Liver (tissue), 9 donors: ENCODE measurements around the gene CHD9NB. TPM values are rescaled to one million over a fixed set of nuclear protein-coding genes. Genes with fewer than 3 reads are reported as not detected.

Source experiments
- DNase-seq: peaks from one replicate; pipeline ENCODE4 v3.0.0-alpha.2; 2017; ENCODE audit warnings: low spot score
- H3K27ac ChIP-seq, 2 donors: one replicate each; pipeline ENCODE4 v1.7.0; 2013; ENCODE audit warnings: inconsistent platforms in 2 of 2, low read length in 2 of 2, control low read depth in 1 of 2, low read depth in 1 of 2, mild to moderate bottlenecking in 1 of 2
- H3K27me3 ChIP-seq, 4 donors: one replicate each; pipeline versions ENCODE4 v1.6.1 to v1.7.0; 2013; ENCODE audit warnings: low read length in 3 of 4, inconsistent platforms in 1 of 4, mild to moderate bottlenecking in 1 of 4, moderate library complexity in 1 of 4; ENCODE audit not compliant: control insufficient read depth in 4 of 4, insufficient read depth in 4 of 4
- H3K36me3 ChIP-seq, 4 donors: one replicate each; pipeline versions ENCODE4 v1.6.1 to v1.7.0; 2013; ENCODE audit warnings: low read length in 3 of 4, mild to moderate bottlenecking in 3 of 4, low read depth in 1 of 4, moderate library complexity in 1 of 4; ENCODE audit not compliant: control insufficient read depth in 4 of 4, insufficient read depth in 3 of 4
- H3K4me1 ChIP-seq, 4 donors: one replicate each; pipeline versions ENCODE4 v1.6.1 to v1.7.0; 2013; ENCODE audit warnings: low read length in 3 of 4, mild to moderate bottlenecking in 3 of 4, moderate library complexity in 1 of 4; ENCODE audit not compliant: control insufficient read depth in 4 of 4, insufficient read depth in 4 of 4
- H3K4me3 ChIP-seq, 3 donors: one replicate each; pipeline versions ENCODE4 v1.6.1 to v1.7.0; 2013; ENCODE audit warnings: low read length in 3 of 3, control low read depth in 1 of 3, low read depth in 1 of 3, mild to moderate bottlenecking in 1 of 3
- H3K9ac ChIP-seq, 2 donors: one replicate each; pipeline ENCODE4 v1.7.0; 2013; ENCODE audit warnings: low read length in 2 of 2, mild to moderate bottlenecking in 2 of 2, moderate library complexity in 2 of 2, control low read depth in 1 of 2, low read depth in 1 of 2
- H3K9me3 ChIP-seq, 4 donors: one replicate each; pipeline versions ENCODE4 v1.6.1 to v1.7.0; 2013; ENCODE audit warnings: low read length in 3 of 4; ENCODE audit not compliant: control insufficient read depth in 4 of 4
- EGR1 ChIP-seq, 2 donors: IDR thresholded peaks; 2 replicates each; pipeline ENCODE4 v1.6.1; 2016 to 2018; ENCODE audit warnings: antibody characterized with exemption in 2 of 2, low read depth in 2 of 2
- FOXA1 ChIP-seq: IDR thresholded peaks from 2 replicates; pipeline ENCODE4 v1.6.1; 2016; ENCODE audit warnings: antibody characterized with exemption
- FOXA2 ChIP-seq: IDR thresholded peaks from 2 replicates; pipeline ENCODE4 v1.6.1; 2016; ENCODE audit warnings: antibody characterized with exemption
- GABPA ChIP-seq, 2 donors: IDR thresholded peaks in 1 of 2; conservative IDR thresholded peaks in 1 of 2; 2 replicates each; pipeline ENCODE4 v1.6.1; 2016; ENCODE audit warnings: antibody characterized with exemption in 2 of 2, mild to moderate bottlenecking in 1 of 2, moderate library complexity in 1 of 2
- HNF4A ChIP-seq, 2 donors: conservative IDR thresholded peaks; 2 replicates each; pipeline ENCODE4 v1.6.1; 2016; ENCODE audit warnings: antibody characterized with exemption in 2 of 2, mild to moderate bottlenecking in 2 of 2
- HNF4G ChIP-seq: IDR thresholded peaks from 2 replicates; pipeline ENCODE4 v1.6.1; 2016; ENCODE audit warnings: antibody characterized with exemption
- JUND ChIP-seq, 2 donors: IDR thresholded peaks; 2 replicates each; pipeline ENCODE4 v1.6.1; 2016; ENCODE audit warnings: antibody characterized with exemption in 2 of 2
- RAD21 ChIP-seq, 2 donors: IDR thresholded peaks; 2 replicates each; pipeline ENCODE4 v1.6.1; 2016; ENCODE audit warnings: antibody characterized with exemption in 2 of 2, mild to moderate bottlenecking in 2 of 2
- SP1 ChIP-seq: IDR thresholded peaks from 2 replicates; pipeline ENCODE4 v1.6.1; 2018; ENCODE audit warnings: antibody characterized with exemption, mild to moderate bottlenecking
- YY1 ChIP-seq: IDR thresholded peaks from 2 replicates; pipeline ENCODE4 v1.6.1; 2016; ENCODE audit warnings: antibody characterized with exemption, mild to moderate bottlenecking
- WGBS: extraction: QIAGEN DNeasy Blood & Tissue Kit; methylation state at CpG from one replicate; pipeline ENCODE4 v1.1.7; 2013; 5-methylcytosine and 5-hydroxymethylcytosine counted together
- polyA plus RNA-seq, 2 donors: library from polyadenylated mRNA; stranded (reverse) in 1 of 2; unstranded in 1 of 2; fragments of 200-250 nt in 1 of 2; fragments of >200 nt in 1 of 2; fragmentation: Nextera tagmentation in 1 of 2; extraction: Ambion mirVana in 1 of 2; gene quantifications; one replicate each; pipeline versions ENCODE4 v1.2.1 to v1.2.3, GENCODE V29; 2013 to 2015
- total RNA-seq, 2 donors: library from RNA; depleted of rRNA; stranded (reverse); fragments of >200 nt; gene quantifications; one replicate each; pipeline ENCODE4 v1.2.3, GENCODE V29; 2014
- TF ChIP-seq, protein P1 (sequence below): IDR thresholded peaks from 2 replicates; pipeline ENCODE4 v1.6.1; 2016; ENCODE audit warnings: antibody characterized with exemption
- TF ChIP-seq, protein P2 (sequence below): IDR thresholded peaks from 2 replicates; pipeline ENCODE4 v1.6.1; 2016; ENCODE audit warnings: antibody characterized with exemption
- TF ChIP-seq, protein P3 (sequence below): fragments of 150-350 bp; IDR thresholded peaks from 2 replicates; pipeline ENCODE4 v1.5.1; 2017; ENCODE audit warnings: improper control_type of control experiment, low read depth, low read length; ENCODE audit not compliant: missing input control
- TF ChIP-seq, protein P4 (sequence below): IDR thresholded peaks from 2 replicates; pipeline ENCODE4 v1.6.1; 2016; ENCODE audit warnings: antibody characterized with exemption
- donor health status: healthy.
- donor health status: healthy.
- donor health status: healthy.
- donor health status: healthy.
- donor health status: healthy.

The CHD9NB gene
- total and polyA plus RNA-seq, 4 donors, result 0.05 to 0.42 (median 0.18) TPM; not detected in 1

DNA sequence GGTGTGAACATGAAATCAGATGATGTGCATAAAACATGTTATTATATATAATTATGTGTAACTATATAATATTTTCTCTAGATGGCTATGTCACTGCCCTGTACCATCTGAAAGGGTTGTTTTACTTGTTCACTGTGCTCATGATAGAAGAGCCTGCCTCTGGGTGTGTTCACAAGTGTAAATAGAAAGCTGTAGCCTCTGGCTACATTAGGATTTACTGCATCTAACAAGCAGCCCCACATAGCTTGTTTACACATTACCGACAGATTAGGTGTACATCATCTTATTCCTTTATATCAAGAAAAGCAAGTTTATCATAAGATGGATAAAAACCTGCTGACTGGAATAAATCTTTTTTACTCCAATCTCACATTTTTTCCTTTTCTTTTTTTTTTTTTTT, 48.2 kb upstream of the CHD9NB start:
- Histone ChIP-seq H3K9ac (no peak overlapping the region), H3K4me1 (peaks cover 3 to 19% (median 13%) of the 10 kb centered on the region in 4 donors), H3K36me3 (no peaks in the 10 kb centered on the region), H3K27ac (no peak overlapping the region), H3K4me3 (no peak overlapping the region), H3K9me3 (no peaks in the 10 kb centered on the region), H3K27me3 (no peaks in the 10 kb centered on the region)
- 89% methylated on average over 1 of the region's 1 CpG for WGBS
- TF ChIP-seq, protein P1, sequence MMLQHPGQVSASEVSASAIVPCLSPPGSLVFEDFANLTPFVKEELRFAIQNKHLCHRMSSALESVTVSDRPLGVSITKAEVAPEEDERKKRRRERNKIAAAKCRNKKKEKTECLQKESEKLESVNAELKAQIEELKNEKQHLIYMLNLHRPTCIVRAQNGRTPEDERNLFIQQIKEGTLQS, result no peak
- TF ChIP-seq FOXA2 (no peak), EGR1 (IDR thresholded peaks at IDR 0.05; ENCODE audit: low read depth in 2 of 2) (no peak), YY1 (no peak), HNF4A (conservative IDR thresholded peaks at IDR 0.05) (no peak), GABPA (IDR thresholded peaks at IDR 0.05 in 1 of 2, conservative IDR thresholded peaks at IDR 0.05 in 1 of 2) (no peak), RAD21 (IDR thresholded peaks at IDR 0.05) (no peak), SP1 (no peak), HNF4G (no peak), JUND (IDR thresholded peaks at IDR 0.05) (no peak), FOXA1 (no peak)
- TF ChIP-seq, protein P2, sequence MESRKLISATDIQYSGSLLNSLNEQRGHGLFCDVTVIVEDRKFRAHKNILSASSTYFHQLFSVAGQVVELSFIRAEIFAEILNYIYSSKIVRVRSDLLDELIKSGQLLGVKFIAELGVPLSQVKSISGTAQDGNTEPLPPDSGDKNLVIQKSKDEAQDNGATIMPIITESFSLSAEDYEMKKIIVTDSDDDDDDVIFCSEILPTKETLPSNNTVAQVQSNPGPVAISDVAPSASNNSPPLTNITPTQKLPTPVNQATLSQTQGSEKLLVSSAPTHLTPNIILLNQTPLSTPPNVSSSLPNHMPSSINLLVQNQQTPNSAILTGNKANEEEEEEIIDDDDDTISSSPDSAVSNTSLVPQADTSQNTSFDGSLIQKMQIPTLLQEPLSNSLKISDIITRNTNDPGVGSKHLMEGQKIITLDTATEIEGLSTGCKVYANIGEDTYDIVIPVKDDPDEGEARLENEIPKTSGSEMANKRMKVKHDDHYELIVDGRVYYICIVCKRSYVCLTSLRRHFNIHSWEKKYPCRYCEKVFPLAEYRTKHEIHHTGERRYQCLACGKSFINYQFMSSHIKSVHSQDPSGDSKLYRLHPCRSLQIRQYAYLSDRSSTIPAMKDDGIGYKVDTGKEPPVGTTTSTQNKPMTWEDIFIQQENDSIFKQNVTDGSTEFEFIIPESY, result no peak
- TF ChIP-seq, protein P3, sequence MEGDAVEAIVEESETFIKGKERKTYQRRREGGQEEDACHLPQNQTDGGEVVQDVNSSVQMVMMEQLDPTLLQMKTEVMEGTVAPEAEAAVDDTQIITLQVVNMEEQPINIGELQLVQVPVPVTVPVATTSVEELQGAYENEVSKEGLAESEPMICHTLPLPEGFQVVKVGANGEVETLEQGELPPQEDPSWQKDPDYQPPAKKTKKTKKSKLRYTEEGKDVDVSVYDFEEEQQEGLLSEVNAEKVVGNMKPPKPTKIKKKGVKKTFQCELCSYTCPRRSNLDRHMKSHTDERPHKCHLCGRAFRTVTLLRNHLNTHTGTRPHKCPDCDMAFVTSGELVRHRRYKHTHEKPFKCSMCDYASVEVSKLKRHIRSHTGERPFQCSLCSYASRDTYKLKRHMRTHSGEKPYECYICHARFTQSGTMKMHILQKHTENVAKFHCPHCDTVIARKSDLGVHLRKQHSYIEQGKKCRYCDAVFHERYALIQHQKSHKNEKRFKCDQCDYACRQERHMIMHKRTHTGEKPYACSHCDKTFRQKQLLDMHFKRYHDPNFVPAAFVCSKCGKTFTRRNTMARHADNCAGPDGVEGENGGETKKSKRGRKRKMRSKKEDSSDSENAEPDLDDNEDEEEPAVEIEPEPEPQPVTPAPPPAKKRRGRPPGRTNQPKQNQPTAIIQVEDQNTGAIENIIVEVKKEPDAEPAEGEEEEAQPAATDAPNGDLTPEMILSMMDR, result no peak
- TF ChIP-seq, protein P4, sequence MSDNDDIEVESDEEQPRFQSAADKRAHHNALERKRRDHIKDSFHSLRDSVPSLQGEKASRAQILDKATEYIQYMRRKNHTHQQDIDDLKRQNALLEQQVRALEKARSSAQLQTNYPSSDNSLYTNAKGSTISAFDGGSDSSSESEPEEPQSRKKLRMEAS, result no peak
- DNase-seq, result no peak

DNA sequence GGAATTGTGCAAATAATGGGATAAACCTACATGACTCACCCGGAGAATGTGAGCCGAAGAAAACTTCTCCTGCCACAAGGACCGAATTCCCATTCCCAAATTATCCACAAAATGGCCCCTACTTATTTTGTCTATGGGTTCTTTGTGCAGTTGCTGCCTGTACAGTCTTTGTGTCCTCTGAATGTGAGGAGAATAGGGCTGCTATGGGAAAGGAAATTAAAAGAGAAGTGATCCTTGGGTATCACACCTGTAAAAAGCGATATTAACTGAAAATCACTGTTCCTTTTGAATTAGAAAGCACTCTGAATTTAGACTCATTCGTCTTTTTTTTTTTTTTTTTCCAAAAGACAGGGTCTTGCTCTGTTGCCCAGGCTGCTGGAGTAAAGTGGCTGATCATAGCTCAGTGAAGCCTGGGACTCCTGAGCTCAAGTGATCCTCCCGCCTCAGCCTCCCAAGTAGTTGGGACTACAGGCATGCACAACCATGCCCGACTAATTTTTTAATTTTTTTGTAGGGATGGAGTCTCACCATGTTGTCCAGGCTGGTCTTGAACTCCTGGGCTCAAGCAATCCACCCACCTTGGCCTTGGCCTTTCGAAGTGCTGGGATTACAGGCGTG, 47.5 kb upstream of the CHD9NB start:
- peaks cover 3 to 19% (median 13%) of the 10 kb centered on the region in 4 donors for H3K4me1 ChIP-seq
- H3K27ac ChIP-seq, result peak overlapping the region; percentile 96 to 97
- H3K9ac ChIP-seq, result peak overlapping the region; percentile 24 to 73
- DNase-seq, result no peak
- H3K36me3 ChIP-seq, result no peaks in the 10 kb centered on the region
- peak in 1 of 2 donors; percentile 3 for TF ChIP-seq RAD21 (IDR thresholded peaks at IDR 0.05)
- TF ChIP-seq YY1, result peak; percentile 43
- TF ChIP-seq, protein P1, result no peak
- no peak for TF ChIP-seq GABPA (IDR thresholded peaks at IDR 0.05 in 1 of 2, conservative IDR thresholded peaks at IDR 0.05 in 1 of 2)
- peak in 1 of 2 donors; percentile 44 for TF ChIP-seq JUND (IDR thresholded peaks at IDR 0.05)
- no peak for TF ChIP-seq SP1
- no peak for TF ChIP-seq HNF4A (conservative IDR thresholded peaks at IDR 0.05)
- no peak for TF ChIP-seq HNF4G
- H3K27me3 ChIP-seq, result no peaks in the 10 kb centered on the region
- peak overlapping the region in 2 of 3 donors; percentile 39 to 57 for H3K4me3 ChIP-seq
- H3K9me3 ChIP-seq, result no peaks in the 10 kb centered on the region
- WGBS, result 65% methylated on average over 9 of the region's 9 CpGs
